ENCODE results near the gene PXYLP1. TPM values are rescaled to one million over a fixed set of nuclear protein-coding genes. Genes with fewer than 3 reads are reported as not detected.

Gene PXYLP1
- total and polyA plus RNA-seq, 9 of the 15 experiments (the other 6 are each of a cell fraction or from before 2014, with no cell fraction given) = 0.80 to 2.9 (median 1.3) TPM

- no peak for DNase-seq (ENCODE audit: extremely low read depth in 1 of 4, low spot score in 3 of 4)
- Histone ChIP-seq H3K4me2 (ENCODE audit: insufficient read depth, low read length) (no peak overlapping the region), H3K9me1 (ENCODE audit: control insufficient read depth, insufficient read depth, low read length) (no peaks in the 10 kb centered on the region), H2AFZ (ENCODE audit: low read depth, low read length) (no peak overlapping the region), H3K9ac (ENCODE audit: insufficient read depth in 1 of 2, low read depth in 2 of 2, low read length in 2 of 2) (no peak overlapping the region), H3K4me3 (no peak overlapping the region), H4K20me1 (replicated peaks; ENCODE audit: control insufficient read depth, insufficient read depth, low read length) (no peaks in the 10 kb centered on the region; the same call in 1 of the 2 replicates), H3K36me3 (ENCODE audit: control insufficient read depth, insufficient read depth, low read length) (no peaks in the 10 kb centered on the region), H3K9me3 (replicated peaks; ENCODE audit: control insufficient read depth, insufficient read depth, low read depth, low read length) (no peaks in the 10 kb centered on the region), H3K27ac (ENCODE audit: extremely low read depth, low read depth, low read length) (no peak overlapping the region), H3K27me3 (ENCODE audit: control insufficient read depth in 2 of 2, insufficient read depth in 2 of 2, low read length in 2 of 2) (peaks cover 28 to 59% of the 10 kb centered on the region in 2 experiments), H3K79me2 (ENCODE audit: control insufficient read depth, insufficient read depth, low read length) (no peaks in the 10 kb centered on the region), H3K4me1 (replicated peaks in 1 of 2; ENCODE audit: control insufficient read depth in 2 of 2, insufficient read depth in 2 of 2, low read length in 2 of 2) (peaks cover 0 to 3% of the 10 kb centered on the region in 2 experiments; a peak in 1 of 5 replicates)
- ATAC-seq = no peak
- no peak for FAIRE-seq
- ChIA-PET POLR2A (interaction anchor here (0.6 kb wide), 2 partner anchors 27 to 582 kb away, joined by 3 read pairs; no protein-coding TSS in a partner anchor), CTCF (ENCODE audit: low intra/inter-chr PET ratio) (no interaction called here)
- TF ChIP-seq EHMT2 (IDR thresholded peaks at IDR 0.05) (no peak), PTTG1 (tag; IDR thresholded peaks at IDR 0.05; ENCODE audit: low read depth) (no peak), SNIP1 (IDR thresholded peaks at IDR 0.05; ENCODE audit: low read depth) (no peak), ZNF444 (CRISPR knock-in tag; IDR thresholded peaks at IDR 0.05) (no peak), ZNF586 (CRISPR knock-in tag; conservative IDR thresholded peaks at IDR 0.05) (no peak), EP400 (IDR thresholded peaks at IDR 0.05) (no peak), TCF7 (IDR thresholded peaks at IDR 0.05; ENCODE audit: borderline replicate concordance) (no peak), HMG20A (CRISPR knock-in tag; conservative IDR thresholded peaks at IDR 0.05) (no peak), L3MBTL2 (IDR thresholded peaks at IDR 0.05) (no peak), GTF2F1 (IDR thresholded peaks at IDR 0.05; ENCODE audit: low read depth, low read length) (no peak), SRSF9 (IDR thresholded peaks at IDR 0.05; ENCODE audit: borderline replicate concordance, low read depth, low read length) (no peak)
- TF ChIP-seq, protein P1, sequence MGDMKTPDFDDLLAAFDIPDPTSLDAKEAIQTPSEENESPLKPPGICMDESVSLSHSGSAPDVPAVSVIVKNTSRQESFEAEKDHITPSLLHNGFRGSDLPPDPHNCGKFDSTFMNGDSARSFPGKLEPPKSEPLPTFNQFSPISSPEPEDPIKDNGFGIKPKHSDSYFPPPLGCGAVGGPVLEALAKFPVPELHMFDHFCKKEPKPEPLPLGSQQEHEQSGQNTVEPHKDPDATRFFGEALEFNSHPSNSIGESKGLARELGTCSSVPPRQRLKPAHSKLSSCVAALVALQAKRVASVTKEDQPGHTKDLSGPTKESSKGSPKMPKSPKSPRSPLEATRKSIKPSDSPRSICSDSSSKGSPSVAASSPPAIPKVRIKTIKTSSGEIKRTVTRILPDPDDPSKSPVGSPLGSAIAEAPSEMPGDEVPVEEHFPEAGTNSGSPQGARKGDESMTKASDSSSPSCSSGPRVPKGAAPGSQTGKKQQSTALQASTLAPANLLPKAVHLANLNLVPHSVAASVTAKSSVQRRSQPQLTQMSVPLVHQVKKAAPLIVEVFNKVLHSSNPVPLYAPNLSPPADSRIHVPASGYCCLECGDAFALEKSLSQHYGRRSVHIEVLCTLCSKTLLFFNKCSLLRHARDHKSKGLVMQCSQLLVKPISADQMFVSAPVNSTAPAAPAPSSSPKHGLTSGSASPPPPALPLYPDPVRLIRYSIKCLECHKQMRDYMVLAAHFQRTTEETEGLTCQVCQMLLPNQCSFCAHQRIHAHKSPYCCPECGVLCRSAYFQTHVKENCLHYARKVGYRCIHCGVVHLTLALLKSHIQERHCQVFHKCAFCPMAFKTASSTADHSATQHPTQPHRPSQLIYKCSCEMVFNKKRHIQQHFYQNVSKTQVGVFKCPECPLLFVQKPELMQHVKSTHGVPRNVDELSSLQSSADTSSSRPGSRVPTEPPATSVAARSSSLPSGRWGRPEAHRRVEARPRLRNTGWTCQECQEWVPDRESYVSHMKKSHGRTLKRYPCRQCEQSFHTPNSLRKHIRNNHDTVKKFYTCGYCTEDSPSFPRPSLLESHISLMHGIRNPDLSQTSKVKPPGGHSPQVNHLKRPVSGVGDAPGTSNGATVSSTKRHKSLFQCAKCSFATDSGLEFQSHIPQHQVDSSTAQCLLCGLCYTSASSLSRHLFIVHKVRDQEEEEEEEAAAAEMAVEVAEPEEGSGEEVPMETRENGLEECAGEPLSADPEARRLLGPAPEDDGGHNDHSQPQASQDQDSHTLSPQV (IDR thresholded peaks at IDR 0.05) = no peak
- TF ChIP-seq, protein P2, sequence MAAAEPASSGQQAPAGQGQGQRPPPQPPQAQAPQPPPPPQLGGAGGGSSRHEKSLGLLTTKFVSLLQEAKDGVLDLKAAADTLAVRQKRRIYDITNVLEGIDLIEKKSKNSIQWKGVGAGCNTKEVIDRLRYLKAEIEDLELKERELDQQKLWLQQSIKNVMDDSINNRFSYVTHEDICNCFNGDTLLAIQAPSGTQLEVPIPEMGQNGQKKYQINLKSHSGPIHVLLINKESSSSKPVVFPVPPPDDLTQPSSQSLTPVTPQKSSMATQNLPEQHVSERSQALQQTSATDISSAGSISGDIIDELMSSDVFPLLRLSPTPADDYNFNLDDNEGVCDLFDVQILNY (CRISPR knock-in tag; IDR thresholded peaks at IDR 0.05) = no peak
- in situ Hi-C loops (cut with MboI) = no loop called here
- no TSS peak for BruUV-seq (replicated peaks)
- intact Hi-C loops (cut with micrococcal nuclease) = no loop called here
Measured at GRCh38 chr3:141267629-141268028, 36.0 kb downstream of the PXYLP1 start.

All from K562 (cell line).